ENCODE results near the gene AKAP8L.

Gene AKAP8L, protein sequence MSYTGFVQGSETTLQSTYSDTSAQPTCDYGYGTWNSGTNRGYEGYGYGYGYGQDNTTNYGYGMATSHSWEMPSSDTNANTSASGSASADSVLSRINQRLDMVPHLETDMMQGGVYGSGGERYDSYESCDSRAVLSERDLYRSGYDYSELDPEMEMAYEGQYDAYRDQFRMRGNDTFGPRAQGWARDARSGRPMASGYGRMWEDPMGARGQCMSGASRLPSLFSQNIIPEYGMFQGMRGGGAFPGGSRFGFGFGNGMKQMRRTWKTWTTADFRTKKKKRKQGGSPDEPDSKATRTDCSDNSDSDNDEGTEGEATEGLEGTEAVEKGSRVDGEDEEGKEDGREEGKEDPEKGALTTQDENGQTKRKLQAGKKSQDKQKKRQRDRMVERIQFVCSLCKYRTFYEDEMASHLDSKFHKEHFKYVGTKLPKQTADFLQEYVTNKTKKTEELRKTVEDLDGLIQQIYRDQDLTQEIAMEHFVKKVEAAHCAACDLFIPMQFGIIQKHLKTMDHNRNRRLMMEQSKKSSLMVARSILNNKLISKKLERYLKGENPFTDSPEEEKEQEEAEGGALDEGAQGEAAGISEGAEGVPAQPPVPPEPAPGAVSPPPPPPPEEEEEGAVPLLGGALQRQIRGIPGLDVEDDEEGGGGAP

DNA sequence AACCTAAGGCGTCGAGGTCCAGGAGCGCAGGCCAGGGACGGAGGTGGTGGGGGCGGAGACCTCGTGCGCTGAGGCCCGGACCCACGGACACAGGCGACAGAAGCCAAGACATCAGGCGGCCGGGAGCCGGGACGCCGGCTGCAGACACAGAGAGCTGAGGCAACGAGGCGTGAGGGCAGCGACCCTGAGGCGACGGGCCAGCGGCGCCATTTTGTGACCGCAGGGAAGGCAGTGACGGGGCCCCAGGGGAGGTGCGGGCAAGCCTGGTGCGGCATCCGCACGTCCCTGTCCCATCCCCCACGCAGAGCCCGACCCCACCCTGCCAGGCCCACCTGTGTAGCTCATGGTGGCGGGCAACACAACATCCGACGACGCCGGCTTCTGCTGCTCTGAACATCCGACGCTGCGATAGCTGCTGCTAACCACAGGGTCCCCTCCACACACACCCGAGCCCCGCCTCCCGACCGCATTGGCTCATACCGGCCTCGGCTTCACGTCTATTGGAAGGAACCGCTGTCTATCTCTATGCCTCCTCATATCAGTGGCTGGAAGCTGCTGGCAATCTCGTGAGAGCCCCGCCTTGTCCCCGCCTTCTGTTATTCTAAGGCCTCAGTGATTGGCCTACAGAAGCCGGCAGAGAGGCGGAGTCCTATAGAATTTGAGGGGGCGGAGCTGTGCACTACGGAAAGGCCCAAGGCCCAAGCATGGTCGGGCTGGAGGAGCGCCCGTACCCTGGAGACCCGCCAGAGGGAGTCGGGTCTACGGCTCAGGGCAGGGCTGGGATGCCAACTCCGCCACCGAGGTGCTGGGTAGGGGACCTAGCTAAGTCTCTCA lies at the start of gene AKAP8L:
TSS of gene AKAP8L (minus strand) at position 410 of the 834 bp plus-strand sequence. CDS start at position 345, 65 bp downstream.
- H3K36me3 Mint-ChIP-seq: peaks cover 7% of the 10 kb centered on the region

GRCh38 chr19:15467734-15468214 lies 49.0 kb upstream of the AKAP8L start:
- H3K4me3 Mint-ChIP-seq: peak overlapping the region; percentile 87

More for the DNA sequence above, at the start of gene AKAP8L:
- H3K4me3 Mint-ChIP-seq: peak within 1 kb of the TSS; percentile 99
- H3K4me1 Mint-ChIP-seq (ENCODE audit: low read depth): peaks cover 44% of the 10 kb centered on the region
- peak within 1 kb of the TSS; percentile 98 for H3K27ac Mint-ChIP-seq
- H3K27me3 Mint-ChIP-seq: no peaks in the 10 kb centered on the region
- no peaks in the 10 kb centered on the region for H3K9me3 Mint-ChIP-seq (ENCODE audit: low read depth)

DNA sequence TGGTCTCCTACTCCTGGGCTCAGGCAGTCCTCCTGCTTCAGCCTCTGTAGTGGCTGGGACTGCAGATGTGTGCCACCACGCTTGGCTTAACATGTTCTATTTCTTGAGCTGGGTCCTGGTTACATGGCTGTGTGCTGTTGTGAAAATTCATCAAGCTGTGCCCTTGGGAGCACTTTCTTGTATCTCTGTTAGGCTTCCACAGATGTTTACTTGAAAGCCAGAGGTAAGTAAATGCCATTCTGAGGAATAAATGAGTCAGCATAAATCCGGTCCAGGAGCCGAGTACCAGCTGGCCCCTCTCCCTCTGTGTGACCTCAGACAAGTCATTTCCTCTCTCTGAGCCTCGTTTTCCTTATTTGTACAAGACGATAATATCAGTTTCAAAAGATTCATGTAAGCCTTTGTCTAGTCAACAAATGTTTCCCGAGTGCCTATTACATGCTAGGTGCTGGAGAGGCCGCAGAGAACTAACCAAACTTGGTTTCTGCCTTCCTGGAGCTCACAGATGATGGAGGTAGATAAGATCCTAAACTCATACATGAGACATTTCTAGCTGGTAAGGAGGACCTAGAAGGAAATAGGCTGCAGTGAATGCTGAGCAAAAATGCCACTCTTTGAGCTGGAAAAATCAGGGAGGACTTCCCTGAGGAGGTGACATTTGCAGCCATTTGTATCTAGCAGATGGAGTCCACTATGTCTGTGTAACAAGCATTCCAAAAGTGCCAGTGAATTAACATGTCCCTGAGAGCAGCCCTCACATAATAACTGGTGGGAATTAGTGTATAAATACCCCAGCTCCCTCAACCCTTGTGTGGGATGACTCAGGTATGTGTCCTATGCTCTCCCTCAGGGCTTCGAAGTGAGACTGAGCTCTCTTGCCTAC lies 48.3 kb upstream of the AKAP8L start:
- Mint-ChIP-seq H3K36me3 (no peaks in the 10 kb centered on the region), H3K27me3 (no peaks in the 10 kb centered on the region), H3K27ac (peak overlapping the region; percentile 94), H3K4me3 (peak overlapping the region; percentile 74), H3K9me3 (ENCODE audit: low read depth) (no peaks in the 10 kb centered on the region), H3K4me1 (ENCODE audit: low read depth) (peaks cover 61% of the 10 kb centered on the region)

More at GRCh38 chr19:15467734-15468214, 49.0 kb upstream of the AKAP8L start:
- Mint-ChIP-seq H3K27me3 (no peaks in the 10 kb centered on the region), H3K9me3 (ENCODE audit: low read depth) (no peaks in the 10 kb centered on the region), H3K4me1 (ENCODE audit: low read depth) (peaks cover 57% of the 10 kb centered on the region), H3K36me3 (no peaks in the 10 kb centered on the region), H3K27ac (peak overlapping the region; percentile 94)

DNA sequence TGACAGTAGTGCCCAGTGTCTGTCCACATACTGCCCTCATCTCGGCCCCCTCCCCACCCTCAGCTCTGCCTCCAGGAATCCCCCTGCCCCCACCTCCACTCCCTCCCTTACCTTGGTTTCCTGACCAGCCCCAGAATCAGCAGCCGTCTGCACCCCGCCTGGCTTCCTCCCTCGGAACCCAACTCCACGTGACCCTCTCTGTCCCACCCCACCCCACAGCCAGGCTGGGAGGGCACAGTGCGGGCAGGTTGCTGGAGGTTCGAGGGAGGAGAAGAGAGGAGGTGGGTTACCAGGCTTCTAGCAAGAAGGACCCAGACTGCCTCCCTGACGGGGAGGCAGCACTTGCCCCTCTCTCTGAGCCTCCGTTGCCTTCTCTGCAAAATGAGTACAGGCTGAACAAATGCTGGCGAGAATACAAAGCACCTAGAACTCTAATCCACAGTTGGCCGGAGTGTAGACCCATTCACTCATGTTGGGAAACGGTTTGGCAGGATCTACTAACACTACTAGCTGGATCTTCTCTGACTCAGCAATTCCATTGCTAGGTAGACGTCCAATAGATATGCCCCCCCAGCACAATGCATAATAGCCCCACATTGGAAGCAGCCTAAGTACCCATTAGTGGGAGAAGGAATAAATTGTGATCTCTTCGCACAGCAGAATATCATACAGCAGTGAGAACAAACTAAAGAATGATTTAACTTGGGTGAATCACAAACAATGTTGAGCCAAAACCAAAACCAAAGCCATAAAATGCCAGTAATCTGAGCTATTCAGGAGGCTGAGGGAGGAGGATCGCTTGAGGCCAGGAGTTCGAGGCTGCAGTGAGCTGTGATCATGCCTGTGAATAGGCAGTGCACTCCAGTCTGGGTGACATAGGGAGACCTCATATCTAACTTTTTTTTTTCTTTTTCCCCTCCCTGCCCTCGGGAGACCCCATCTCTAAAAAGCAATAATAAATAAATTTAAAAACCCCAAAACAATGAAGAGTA lies 45.9 kb upstream of the AKAP8L start, which contains the start of gene RASAL3:
TSS of gene RASAL3 (minus strand) at position 151 of the 992 bp plus-strand sequence. CDS start 186 bp downstream, outside the sequence.
- peak within 1 kb of the TSS; percentile 94 for H3K4me3 Mint-ChIP-seq
- peaks cover 4% of the 10 kb centered on the region for H3K36me3 Mint-ChIP-seq
- peaks cover 70% of the 10 kb centered on the region for H3K4me1 Mint-ChIP-seq (ENCODE audit: low read depth)
- no peaks in the 10 kb centered on the region for H3K9me3 Mint-ChIP-seq (ENCODE audit: low read depth)
- H3K27ac Mint-ChIP-seq: peak within 1 kb of the TSS; percentile 95
- no peaks in the 10 kb centered on the region for H3K27me3 Mint-ChIP-seq

DNA sequence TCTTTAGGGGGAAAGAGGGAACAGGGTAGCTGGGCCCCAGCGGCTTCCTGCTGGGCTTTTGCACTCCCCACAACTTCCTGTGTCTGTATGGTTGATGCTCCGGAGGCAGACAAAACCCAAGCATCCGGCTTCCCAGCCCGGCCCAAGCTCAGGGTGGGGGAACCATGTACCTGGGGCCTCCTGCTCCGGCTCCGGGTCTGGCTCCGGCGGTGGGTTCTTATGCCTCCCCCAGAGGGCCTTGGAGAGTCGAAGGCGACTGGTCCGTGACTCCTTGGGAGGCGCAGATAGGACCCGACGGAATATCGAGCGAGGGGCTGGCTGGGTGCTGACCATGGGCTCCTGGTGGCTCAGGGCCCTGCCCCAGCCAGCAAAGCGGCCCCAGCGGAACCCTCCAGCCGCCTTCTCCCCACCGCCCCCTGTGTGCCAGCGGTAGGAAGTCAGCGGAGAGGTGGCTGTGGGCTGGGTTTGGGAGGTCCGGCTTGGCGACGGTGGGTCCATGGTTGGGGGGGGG lies 45.1 kb upstream of the AKAP8L start:
- Mint-ChIP-seq H3K4me3 (peak overlapping the region; percentile 94), H3K27me3 (no peaks in the 10 kb centered on the region), H3K36me3 (peaks cover 4% of the 10 kb centered on the region), H3K9me3 (ENCODE audit: low read depth) (no peaks in the 10 kb centered on the region), H3K27ac (peak overlapping the region; percentile 91), H3K4me1 (ENCODE audit: low read depth) (peaks cover 66% of the 10 kb centered on the region)

DNA sequence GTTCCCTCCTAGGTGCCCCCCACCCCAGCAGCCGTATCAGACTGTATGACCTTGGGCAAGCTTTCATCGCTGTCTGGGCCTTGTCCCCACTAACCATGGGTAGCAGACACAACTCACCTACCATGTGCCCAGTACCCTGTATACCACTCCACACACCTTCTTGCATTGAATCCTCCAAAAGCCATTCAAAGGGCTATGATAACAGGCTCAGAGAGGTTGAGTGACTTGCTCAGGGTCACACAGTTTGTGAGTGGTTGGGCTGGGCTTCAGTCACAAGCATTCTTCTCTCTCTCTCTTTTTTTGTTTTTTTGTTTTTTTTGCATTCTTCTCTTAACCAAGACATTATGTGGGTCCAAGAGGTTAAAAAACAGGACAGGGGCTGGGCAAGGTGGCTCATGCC lies 42.9 kb upstream of the AKAP8L start:
- Mint-ChIP-seq H3K4me3 (peak overlapping the region; percentile 76), H3K4me1 (ENCODE audit: low read depth) (peaks cover 44% of the 10 kb centered on the region), H3K36me3 (peaks cover 4% of the 10 kb centered on the region)

GRCh38 chr19:15457701-15458484 lies 39.1 kb upstream of the AKAP8L start:
- no peak overlapping the region for H3K27ac Mint-ChIP-seq
- no peaks in the 10 kb centered on the region for H3K27me3 Mint-ChIP-seq
- peaks cover 4% of the 10 kb centered on the region for H3K36me3 Mint-ChIP-seq
- H3K9me3 Mint-ChIP-seq (ENCODE audit: low read depth): no peaks in the 10 kb centered on the region
- H3K4me1 Mint-ChIP-seq (ENCODE audit: low read depth): peaks cover 32% of the 10 kb centered on the region
- no peak overlapping the region for H3K4me3 Mint-ChIP-seq

More for the DNA sequence above, 42.9 kb upstream of the AKAP8L start:
- Mint-ChIP-seq H3K27me3 (no peaks in the 10 kb centered on the region), H3K27ac (peak overlapping the region; percentile 91), H3K9me3 (ENCODE audit: low read depth) (no peaks in the 10 kb centered on the region)

DNA sequence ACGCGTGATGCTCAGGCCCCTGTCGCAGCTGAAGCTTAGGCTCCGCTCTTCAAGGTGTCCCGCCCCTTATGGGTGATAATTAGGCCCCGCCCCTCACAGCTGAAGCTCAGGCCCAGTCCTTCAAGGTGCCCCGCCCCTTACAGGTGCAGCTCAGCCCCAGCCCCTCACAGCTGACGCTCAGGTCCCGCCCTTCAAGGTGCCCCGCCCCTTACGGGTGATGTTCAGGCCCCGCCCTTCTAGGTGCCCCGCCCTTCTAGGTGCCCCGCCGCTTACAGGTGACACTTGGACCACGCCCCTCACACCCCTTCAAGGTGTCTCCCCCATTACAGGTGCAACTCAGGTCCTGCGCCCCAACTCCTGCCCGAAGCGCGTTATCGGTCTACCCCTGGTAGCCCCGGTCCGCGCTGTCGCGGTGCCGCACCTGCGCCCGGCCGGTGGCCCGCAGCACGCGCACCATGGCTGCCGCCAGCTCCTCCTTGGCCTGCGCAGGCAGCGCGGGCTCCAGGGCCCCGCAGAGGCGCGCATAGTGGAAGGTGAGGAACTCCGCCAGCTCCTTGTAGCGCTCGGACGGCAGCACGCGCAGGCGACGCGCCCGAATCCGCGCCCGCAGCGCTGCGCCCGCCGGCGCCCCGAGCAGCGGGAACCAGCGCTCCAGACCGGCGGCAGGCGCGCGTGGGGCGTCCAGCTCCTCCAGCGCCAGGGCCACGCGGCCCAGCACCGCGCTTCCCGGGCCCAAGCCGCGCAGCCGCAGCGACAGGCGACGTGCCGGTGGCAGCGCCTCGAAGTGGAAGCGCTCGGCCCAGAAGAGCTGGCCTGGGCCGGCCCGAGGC lies 38.3 kb upstream of the AKAP8L start:
- no peak overlapping the region for H3K4me3 Mint-ChIP-seq
- no peaks in the 10 kb centered on the region for H3K9me3 Mint-ChIP-seq (ENCODE audit: low read depth)
- no peak overlapping the region for H3K27ac Mint-ChIP-seq
- peaks cover 4% of the 10 kb centered on the region for H3K36me3 Mint-ChIP-seq
- H3K4me1 Mint-ChIP-seq (ENCODE audit: low read depth): peaks cover 25% of the 10 kb centered on the region
- H3K27me3 Mint-ChIP-seq: no peaks in the 10 kb centered on the region

DNA sequence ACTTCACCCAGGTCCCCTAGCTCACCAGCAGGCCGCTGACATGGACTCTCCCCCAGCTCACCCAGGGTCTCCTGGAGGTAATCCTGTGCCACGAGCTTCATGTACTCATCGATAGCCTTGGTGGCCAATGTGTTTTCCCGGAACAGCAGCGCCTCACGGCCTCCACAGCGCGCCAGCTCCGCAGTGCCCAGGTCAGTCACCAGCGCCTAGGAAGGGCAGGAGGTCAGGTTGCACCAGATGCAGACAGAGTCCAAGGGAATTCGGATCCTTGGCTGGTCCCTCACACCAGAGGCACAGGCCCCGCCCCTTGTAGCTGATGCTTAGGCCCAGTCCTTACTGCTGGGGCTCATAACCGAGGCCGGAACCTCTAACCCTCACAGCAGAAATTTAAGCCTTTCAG lies 37.7 kb upstream of the AKAP8L start:
- H3K4me1 Mint-ChIP-seq (ENCODE audit: low read depth): peaks cover 20% of the 10 kb centered on the region
- H3K9me3 Mint-ChIP-seq (ENCODE audit: low read depth): no peaks in the 10 kb centered on the region
- H3K36me3 Mint-ChIP-seq: peaks cover 4% of the 10 kb centered on the region
- H3K4me3 Mint-ChIP-seq: no peak overlapping the region
- H3K27ac Mint-ChIP-seq: no peak overlapping the region
- no peaks in the 10 kb centered on the region for H3K27me3 Mint-ChIP-seq

GRCh38 chr19:15455996-15456395 lies 37.2 kb upstream of the AKAP8L start:
- H3K36me3 Mint-ChIP-seq: peaks cover 4% of the 10 kb centered on the region
- no peaks in the 10 kb centered on the region for H3K27me3 Mint-ChIP-seq
- no peak overlapping the region for H3K27ac Mint-ChIP-seq
- no peak overlapping the region for H3K4me3 Mint-ChIP-seq
- H3K4me1 Mint-ChIP-seq (ENCODE audit: low read depth): peaks cover 23% of the 10 kb centered on the region
- H3K9me3 Mint-ChIP-seq (ENCODE audit: low read depth): no peaks in the 10 kb centered on the region

DNA sequence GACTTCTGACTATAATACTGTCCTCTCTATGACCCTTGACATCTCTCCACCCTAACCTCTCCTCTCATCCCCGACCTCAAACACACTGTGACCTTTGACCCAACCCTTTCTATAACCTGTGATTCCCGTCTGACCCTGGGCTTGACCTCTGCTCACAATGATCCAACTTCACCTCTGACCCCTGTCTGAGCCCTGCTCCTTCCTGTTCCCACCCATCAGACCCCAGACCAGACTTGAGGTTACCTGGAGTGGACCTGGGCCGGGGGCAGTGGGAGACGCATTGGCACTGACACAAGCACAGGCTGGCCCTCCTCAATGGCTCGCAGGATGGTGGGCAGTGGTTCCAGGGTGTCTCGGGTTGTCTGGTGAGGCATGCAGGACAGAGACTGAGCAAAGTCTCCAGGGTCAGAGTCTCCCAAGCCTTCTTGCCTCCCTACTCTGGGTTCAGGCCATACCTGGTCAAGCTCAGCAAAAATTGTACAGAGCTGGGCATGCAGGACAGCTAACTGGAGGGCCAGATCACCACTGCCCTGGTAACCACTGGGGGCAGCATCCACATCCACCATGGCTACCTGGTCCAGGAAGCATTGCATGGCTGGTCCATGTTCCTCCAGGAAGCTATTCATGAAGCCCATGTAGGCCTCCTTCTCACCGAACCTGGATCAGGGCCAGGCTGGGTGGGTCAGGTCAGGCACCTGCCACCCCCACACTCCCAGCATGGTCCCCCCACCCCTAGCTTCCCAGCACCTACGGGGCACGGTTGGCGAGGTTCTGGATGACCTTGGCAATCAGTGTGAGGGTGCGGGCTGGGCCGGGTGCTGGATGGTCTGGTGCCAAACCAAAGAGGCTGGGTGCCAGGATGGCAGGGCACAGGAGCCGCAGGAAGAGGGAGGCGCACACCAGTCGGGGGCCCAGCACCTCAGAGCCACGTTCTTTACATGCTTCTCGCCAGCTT lies 35.4 kb upstream of the AKAP8L start:
- H3K4me3 Mint-ChIP-seq: no peak overlapping the region
- H3K27me3 Mint-ChIP-seq: no peaks in the 10 kb centered on the region
- H3K36me3 Mint-ChIP-seq: no peaks in the 10 kb centered on the region
- H3K9me3 Mint-ChIP-seq (ENCODE audit: low read depth): no peaks in the 10 kb centered on the region
- peaks cover 25% of the 10 kb centered on the region for H3K4me1 Mint-ChIP-seq (ENCODE audit: low read depth)
- peak overlapping the region; percentile 5 for H3K27ac Mint-ChIP-seq

Measured in activated naive CD8-positive, alpha-beta T cell (primary cell).